HG03520 (cell line): ENCODE measurements around the gene CYP21A2.
"Not testable (repeated sequence)": the region's sequence is repeated elsewhere in the genome, so short reads cannot be mapped to it uniquely, and the experiment has no call there.

Source experiments
- ATAC-seq: cut with Tn5 transposase; IDR thresholded peaks from one replicate; pipeline ENCODE4 v1.9.1; 2021; ENCODE audit warnings: mild to moderate bottlenecking, moderate library complexity; ENCODE audit not compliant: unreplicated experiment

CYP21A2 gene

DNA sequence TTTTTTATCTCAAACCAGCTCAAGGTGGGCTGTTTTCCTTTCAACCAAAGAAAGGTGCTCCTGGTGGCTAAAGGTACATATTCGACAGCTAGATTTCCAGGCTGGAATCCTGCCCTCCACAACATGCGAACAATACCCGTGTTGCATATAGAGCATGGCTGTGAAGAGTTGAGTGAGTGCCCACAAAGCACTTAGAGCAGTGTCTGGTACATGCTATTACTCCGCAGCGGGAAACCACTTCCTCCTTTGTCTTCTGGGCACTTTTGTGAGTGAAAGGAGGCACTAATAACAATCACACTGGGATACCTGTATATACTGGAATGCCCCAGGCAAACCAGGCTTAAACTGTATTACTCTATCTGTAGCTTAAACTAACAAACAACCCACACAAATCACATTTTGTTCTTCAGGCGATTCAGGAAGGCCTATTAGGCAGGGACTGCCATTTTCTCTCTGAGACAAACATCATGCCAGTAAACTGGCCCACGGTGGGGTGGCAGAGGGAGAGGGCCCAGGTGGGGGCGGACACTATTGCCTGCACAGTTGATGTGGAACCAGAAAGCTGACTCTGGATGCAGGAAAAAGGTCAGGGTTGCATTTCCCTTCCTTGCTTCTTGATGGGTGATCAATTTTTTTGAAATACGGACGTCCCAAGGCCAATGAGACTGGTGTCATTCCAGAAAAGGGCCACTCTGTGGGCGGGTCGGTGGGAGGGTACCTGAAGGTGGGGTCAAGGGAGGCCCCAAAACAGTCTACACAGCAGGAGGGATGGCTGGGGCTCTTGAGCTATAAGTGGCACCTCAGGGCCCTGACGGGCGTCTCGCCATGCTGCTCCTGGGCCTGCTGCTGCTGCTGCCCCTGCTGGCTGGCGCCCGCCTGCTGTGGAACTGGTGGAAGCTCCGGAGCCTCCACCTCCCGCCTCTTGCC lies at the start of gene CYP21A2:
CYP21A2 (plus strand) TSS at position 818 of the 927 bp plus-strand sequence; CDS start at position 826, 8 bp downstream.
- ATAC-seq, result not testable (repeated sequence)

DNA sequence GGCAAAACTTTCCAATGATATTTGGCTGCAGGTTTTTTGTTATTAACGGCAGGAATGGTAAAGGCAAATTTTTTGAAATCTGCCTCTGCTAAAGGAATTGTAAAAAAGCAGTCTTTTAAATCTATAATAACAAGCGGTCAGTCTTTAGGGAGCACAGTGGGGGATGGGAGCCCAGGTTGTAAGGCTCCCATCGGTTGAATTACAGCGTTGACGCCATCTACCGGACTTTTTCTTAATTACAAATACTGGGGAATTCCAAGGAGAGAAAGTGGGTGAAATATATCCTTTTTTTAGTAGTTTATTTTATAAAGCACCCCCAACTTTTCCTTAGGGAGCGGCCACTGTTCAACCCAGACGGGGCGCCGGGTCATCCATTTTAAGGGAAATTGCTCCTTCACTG lies 48.9 kb upstream of the CYP21A2 start:
- not testable (repeated sequence) for ATAC-seq

DNA sequence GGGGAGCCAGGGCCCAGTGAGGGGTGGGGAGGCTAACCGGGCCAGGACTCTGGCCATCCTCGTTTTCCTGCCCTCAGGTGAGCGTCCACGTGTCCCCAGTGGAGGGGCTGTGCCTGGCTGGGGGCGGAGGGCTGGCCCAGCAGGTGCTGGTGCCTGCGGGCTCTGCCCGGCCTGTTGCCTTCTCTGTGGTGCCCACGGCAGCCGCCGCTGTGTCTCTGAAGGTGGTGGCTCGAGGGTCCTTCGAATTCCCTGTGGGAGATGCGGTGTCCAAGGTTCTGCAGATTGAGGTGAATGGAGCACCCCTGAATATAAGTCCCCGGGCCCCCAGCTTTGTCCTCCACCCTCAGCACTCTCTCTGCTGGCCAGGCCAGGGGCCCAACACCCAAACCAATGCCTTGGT lies 43.8 kb upstream of the CYP21A2 start:
- ATAC-seq, result not testable (repeated sequence)

DNA sequence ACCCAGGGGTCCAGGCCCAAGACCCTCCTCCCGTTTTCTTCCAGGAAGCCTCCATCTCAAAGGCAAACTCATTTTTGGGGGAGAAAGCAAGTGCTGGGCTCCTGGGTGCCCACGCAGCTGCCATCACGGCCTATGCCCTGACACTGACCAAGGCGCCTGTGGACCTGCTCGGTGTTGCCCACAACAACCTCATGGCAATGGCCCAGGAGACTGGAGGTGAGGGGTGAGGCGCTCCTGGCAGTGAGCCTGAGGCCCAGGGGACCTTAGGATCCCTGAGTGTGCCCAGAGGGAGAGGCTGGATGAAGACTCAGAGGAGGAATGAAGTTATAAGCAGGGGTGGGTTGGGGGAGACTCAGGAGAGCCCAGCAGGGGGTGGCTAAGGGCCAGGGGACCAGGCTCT lies 41.8 kb upstream of the CYP21A2 start:
- ATAC-seq, result not testable (repeated sequence)

DNA sequence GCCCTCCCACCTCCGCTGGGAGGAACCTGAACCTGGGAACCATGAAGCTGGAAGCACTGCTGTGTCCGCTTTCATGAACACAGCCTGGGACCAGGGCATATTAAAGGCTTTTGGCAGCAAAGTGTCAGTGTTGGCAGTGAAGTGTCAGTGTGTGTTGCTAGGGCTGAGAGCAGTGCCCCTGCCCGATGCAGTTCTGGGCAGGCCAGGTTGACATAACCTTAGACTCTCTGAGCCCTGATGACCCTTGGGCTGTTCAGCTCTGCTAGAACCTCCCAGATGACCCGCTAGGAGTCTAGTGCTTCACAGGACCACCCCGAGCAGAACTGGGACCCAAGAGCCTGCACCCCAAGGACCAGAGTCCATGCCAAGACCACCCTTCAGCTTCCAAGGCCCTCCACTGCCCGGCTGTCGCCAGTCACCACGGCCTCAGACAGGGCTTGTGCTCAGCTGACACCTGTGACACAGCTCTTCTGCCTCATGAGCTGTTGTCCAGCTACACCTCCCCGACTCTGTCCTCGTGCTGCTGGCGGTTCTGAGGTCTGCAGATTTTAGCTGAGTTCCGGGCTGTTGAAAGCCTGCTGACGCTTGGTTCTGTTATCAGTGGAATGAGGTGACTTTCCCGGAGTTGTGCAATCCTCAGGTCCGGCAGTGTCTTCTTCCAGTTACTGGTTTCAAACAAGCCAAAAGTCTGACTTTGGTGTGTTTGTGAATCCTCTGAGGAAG lies 35.5 kb upstream of the CYP21A2 start:
- not testable (repeated sequence) for ATAC-seq

DNA sequence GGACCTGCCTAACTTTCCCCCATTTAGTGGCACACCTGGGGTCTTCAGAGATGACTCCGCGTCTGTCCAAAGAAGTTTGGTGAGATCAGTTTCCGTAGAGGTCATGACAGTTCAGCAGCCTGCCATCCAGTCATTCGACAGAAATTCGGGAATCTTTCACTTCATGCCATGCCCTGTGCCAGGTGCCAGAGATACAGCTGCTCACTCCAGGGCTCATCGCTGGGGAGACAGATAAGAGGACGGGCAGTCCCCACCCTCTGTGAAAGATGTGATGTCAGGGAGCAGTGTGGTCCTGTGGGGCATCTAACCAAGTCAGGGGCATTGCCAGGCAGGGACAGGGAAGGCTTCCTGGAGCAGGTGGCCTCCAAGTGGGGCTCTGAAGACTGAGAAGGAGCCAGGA lies 34.9 kb upstream of the CYP21A2 start:
- ATAC-seq, result not testable (repeated sequence)

DNA sequence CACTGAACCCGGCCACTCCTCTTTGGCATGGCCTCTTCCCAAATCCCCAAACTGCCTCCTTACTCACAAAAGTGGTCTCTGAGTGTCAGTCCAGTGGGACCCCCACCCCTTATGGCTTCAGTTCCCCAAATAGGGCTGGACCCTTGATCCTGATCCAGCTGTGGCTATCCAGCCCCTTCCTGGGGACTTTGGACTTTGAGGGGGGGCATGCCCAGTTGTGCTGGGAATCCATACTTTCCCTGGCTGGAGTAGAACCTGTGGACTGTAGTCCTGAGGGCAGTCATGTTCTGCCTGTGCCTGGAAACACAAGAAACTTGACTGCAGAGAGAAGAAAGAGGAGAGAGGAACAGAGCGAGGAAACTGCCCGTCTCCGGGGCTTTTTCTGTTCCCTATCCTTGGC lies 33.8 kb upstream of the CYP21A2 start:
- not testable (repeated sequence) for ATAC-seq

DNA sequence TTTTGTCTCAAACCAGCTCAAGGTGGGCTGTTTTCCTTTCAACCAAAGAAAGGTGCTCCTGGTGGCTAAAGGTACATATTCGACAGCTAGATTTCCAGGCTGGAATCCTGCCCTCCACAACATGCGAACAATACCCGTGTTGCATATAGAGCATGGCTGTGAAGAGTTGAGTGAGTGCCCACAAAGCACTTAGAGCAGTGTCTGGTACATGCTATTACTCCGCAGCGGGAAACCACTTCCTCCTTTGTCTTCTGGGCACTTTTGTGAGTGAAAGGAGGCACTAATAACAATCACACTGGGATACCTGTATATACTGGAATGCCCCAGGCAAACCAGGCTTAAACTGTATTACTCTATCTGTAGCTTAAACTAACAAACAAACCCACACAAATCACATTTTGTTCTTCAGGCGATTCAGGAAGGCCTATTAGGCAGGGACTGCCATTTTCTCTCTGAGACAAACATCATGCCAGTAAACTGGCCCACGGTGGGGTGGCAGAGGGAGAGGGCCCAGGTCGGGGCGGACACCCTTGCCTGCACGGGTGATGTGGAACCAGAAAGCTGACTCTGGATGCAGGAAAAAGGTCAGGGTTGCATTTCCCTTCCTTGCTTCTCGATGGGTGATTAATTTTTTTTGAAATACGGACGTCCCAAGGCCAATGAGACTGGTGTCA lies 33.2 kb upstream of the CYP21A2 start:
- ATAC-seq, result not testable (repeated sequence)

DNA sequence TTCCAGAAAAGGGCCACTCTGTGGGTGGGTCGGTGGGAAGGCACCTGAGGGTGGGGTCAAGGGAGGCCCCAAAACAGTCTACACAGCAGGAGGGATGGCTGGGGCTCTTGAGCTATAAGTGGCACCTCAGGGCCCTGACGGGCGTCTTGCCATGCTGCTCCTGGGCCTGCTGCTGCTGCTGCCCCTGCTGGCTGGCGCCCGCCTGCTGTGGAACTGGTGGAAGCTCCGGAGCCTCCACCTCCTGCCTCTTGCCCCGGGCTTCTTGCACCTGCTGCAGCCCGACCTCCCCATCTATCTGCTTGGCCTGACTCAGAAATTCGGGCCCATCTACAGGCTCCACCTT lies 32.7 kb upstream of the CYP21A2 start:
- not testable (repeated sequence) for ATAC-seq

DNA sequence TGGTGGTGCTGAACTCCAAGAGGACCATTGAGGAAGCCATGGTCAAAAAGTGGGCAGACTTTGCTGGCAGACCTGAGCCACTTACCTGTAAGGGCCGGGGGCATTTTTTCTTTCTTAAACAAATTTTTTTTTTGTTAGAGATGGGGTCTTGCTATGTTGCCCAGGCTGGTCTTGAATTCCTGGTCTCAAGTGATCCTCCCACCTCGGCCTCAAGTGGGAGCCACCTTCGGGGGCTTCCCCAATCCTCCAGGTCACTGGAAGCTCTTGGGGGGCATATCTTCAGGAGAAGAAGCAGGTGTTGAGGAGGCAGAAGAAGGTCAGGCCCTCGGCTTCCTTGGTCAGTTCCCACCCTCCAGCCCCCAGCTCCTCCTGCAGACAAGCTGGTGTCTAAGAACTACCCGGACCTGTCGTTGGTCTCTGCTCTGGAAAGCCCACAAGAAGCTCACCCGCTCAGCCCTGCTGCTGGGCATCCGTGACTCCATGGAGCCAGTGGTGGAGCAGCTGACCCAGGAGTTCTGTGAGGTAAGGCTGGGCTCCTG lies 32.2 kb upstream of the CYP21A2 start:
- ATAC-seq, result not testable (repeated sequence)

DNA sequence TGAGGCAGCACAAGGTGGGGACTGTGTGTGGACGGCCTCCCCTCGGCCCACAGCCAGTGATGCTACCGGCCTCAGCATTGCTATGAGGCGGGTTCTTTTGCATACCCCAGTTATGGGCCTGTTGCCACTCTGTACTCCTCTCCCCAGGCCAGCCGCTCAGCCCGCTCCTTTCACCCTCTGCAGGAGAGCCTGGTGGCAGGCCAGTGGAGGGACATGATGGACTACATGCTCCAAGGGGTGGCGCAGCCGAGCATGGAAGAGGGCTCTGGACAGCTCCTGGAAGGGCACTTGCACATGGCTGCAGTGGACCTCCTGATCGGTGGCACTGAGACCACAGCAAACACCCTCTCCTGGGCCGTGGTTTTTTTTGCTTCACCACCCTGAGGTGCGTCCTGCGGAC lies 31.1 kb upstream of the CYP21A2 start:
- ATAC-seq, result not testable (repeated sequence)

DNA sequence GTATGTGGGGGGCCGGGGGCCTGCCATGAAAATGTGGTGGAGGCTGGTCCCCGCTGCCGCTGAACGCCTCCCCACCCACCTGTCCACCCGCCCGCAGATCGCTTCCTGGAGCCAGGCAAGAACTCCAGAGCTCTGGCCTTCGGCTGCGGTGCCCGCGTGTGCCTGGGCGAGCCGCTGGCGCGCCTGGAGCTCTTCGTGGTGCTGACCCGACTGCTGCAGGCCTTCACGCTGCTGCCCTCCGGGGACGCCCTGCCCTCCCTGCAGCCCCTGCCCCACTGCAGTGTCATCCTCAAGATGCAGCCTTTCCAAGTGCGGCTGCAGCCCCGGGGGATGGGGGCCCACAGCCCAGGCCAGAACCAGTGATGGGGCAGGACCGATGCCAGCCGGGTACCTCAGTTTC lies 30.2 kb upstream of the CYP21A2 start:
- not testable (repeated sequence) for ATAC-seq

DNA sequence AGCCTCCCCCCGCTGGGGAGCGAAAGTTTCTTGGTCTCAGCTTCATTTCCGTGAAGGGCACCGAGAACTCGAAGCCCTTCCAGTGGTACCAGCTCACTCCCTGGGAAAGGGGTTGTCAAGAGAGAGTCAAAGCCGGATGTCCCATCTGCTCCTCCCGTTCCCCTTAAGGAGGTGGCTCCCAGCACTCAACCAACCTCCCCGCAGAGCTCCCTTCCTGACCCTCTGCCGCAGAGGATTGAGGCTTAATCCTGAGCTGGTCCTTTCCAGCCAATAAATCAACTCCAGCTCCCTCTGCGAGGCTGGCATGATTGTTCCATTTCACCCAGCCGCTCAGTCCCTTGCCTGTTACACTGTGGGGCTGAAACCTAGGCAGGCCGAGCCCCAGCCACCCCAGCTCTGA lies 29.6 kb upstream of the CYP21A2 start:
- not testable (repeated sequence) for ATAC-seq

DNA sequence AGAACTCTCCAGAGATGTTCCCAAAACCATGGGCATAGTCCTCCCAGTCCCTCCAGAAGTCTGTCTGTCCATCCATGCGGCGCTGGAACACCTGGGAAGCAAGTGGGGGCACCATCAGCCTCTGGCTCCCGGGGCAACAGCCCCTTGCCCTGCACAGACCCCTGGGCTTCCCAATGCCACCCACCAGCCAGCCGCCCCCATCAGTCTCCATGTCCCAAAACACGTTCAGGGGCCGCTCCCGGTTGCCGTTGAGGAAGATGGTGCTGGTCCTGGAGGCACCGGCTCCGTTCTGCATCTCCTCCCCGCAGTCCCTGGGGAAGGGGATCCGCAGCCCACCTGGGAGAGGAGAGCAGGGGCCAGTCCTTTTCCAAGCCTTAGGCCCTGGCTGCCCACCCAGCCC lies 28.7 kb upstream of the CYP21A2 start:
- not testable (repeated sequence) for ATAC-seq

DNA sequence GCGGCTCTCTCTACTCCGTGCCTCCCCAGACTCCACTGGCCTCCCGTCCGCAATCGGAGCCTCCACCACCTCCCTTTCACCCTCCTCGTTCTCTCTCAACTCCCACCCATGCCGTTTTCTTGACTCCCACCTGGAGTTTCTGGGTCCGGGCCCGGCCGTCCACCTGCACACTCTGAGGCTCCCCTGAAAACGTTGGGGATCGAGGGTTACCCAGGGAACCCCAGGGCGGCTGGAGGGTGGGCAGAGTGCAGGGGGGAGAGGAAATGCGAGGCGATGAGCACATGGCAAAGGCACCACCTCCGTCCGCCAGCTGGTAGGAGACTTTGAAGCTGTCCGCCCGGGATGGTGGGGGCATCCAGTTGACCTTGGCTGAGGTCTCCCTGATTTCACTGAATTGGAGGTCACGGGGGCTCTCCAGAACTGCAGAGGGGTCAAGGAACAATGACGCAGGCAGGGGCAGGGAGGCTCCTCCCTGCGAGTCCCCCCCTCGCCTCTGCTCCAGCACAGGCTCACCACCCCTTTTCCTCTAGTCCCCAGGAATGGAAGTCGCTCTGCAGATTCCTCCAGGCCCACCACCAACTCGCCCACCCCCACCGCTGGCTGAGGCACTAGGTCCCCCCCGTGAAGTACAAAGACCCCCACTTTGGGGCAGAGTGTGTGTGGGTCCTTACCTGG lies 27.2 kb upstream of the CYP21A2 start:
- ATAC-seq, result not testable (repeated sequence)

DNA sequence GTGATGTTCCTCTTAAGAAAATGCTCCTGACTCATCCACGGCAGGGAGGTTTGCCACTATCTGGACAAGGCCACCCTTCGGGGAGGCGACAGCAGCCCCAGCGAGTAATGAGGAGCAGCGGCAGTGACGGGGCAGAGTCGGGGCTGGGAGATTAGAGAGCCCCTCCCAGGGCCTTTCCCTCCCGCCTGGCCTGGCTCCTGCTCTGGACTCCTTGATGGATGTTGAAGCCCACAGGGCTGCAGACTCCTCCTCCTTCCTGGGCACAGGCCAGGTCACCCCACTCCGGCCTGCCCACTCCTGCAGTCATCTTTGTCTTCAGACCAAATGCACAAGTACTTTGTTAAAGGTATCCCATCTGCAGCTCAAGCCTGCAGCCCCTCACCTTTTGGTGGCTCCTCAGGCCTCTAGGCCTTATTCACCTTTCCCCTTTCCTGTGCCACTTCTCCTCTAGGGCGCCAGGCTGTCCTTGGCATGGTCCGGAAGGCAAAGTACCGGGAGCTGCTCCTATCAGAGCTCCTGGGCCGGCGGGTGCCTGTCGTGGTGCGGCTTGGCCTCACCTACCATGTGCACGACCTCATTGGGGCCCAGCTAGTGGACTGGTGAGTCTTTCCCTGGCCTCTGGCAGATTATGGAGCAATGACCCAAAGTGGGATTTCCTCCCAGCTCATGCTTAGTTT lies 25.1 kb upstream of the CYP21A2 start:
- not testable (repeated sequence) for ATAC-seq

DNA sequence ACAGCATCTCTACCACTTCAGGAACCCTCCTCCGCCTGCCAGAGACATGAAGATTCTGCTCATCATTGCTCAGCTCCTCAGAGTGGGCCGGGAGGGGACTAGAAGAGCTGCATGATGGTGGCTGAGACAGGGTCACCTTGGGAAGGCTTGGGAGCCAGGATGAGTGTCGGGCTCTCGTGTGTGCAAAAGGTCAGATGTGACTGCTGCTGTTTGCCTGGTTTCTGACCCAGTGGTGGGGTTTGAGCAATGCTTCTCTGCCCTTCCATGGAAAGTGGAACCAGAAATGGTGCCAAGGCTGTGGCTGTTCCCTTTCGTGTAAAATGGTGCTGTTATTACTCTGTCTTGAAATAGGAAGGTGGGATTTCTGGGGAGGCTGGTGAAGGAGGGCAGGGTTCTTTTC lies 24.5 kb upstream of the CYP21A2 start:
- ATAC-seq, result not testable (repeated sequence)

DNA sequence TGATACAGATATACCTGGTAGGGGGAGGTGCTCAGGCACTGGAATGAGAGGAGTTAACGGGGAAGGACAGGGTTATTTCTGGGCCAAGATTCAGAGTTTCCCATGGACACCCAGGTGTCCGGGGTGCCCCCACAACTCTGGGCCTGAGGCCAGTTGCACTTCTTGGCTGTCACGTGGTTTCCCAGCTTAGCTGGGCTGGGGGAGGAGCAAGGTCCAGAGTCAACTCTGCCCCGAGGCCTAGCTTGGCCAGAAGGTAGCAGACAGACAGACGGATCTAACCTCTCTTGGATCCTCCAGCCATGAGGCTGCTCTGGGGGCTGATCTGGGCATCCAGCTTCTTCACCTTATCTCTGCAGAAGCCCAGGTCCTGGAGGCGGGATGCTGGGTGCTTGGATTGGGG lies 23.7 kb upstream of the CYP21A2 start, which contains the start of gene C4B:
C4B (plus strand) TSS at position 249 of the 400 bp plus-strand sequence; CDS start at position 300, 51 bp downstream.
- not testable (repeated sequence) for ATAC-seq

DNA sequence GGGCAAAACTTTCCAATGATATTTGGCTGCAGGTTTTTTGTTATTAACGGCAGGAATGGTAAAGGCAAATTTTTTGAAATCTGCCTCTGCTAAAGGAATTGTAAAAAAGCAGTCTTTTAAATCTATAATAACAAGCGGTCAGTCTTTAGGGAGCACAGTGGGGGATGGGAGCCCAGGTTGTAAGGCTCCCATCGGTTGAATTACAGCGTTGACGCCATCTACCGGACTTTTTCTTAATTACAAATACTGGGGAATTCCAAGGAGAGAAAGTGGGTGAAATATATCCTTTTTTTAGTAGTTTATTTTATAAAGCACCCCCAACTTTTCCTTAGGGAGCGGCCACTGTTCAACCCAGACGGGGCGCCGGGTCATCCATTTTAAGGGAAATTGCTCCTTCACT lies 16.1 kb upstream of the CYP21A2 start:
- not testable (repeated sequence) for ATAC-seq

DNA sequence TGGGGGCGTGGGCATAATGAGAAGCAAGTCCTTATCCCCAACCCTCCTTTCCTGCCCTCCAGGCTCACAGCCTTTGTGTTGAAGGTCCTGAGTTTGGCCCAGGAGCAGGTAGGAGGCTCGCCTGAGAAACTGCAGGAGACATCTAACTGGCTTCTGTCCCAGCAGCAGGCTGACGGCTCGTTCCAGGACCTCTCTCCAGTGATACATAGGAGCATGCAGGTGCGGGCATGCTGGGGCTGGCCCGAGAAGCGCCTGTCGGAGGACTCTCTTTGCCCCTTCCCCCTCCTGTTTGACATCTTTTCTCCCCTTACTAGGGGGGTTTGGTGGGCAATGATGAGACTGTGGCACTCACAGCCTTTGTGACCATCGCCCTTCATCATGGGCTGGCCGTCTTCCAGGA lies 9.6 kb upstream of the CYP21A2 start:
- not testable (repeated sequence) for ATAC-seq
